ENCODE results near the gene GIT2.

DNA sequence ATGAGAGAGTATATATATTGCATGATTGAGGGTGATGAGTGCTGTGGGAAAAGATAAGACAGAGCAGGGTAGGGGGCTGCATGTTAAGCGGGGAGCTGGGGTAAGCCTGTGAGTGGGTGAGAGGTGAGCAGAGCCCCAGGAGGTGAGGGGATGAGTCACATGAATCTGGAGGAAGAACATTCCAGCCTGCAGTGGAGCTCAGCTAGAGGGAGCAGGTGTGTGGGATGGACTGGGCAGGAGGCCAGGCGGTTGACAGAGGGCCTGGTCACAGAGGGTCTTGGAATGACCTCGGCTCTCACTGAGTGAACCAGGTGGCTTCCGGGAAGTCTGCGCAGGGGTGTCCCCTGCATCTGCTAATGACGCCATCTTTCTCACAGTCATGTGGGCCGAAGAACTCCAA is 44.4 kb downstream of the GIT2 start:
- TF ChIP-seq CTCF (IDR thresholded peaks at IDR 0.05) = no peak
- no peak for TF ChIP-seq POLR2A (IDR thresholded peaks at IDR 0.05)
- TF ChIP-seq EP300 (IDR thresholded peaks at IDR 0.05) = no peak
